ENCODE results near the gene SFTPB.
"Not testable (repeated sequence)": the region's sequence is repeated elsewhere in the genome, so short reads cannot be mapped to it uniquely, and the experiment has no call there.

Gene SFTPB

GRCh38 chr2:85675427-85675826, 7.4 kb upstream of the SFTPB start:
- ATAC-seq (no peak), DNase-seq (no peak)
- no peak overlapping the region for H3K27ac Mint-ChIP-seq
- H3K36me3 Mint-ChIP-seq (ENCODE audit: low read depth), result no peaks in the 10 kb centered on the region
- H3K4me1 Mint-ChIP-seq, result peaks cover 2% of the 10 kb centered on the region
- H3K9me3 Mint-ChIP-seq, result no peaks in the 10 kb centered on the region
- H3K4me3 Mint-ChIP-seq, result no peak overlapping the region
- H3K27me3 Mint-ChIP-seq, result peaks cover 4% of the 10 kb centered on the region

- DNase-seq (no peak), ATAC-seq (no peak)
- Mint-ChIP-seq H3K27ac (no peak overlapping the region), H3K9me3 (no peaks in the 10 kb centered on the region), H3K4me1 (no peaks in the 10 kb centered on the region), H3K36me3 (ENCODE audit: low read depth) (no peaks in the 10 kb centered on the region), H3K4me3 (no peak overlapping the region), H3K27me3 (no peaks in the 10 kb centered on the region)
Observed at GRCh38 chr2:85674417-85674816, 6.4 kb upstream of the SFTPB start.

- no peak for ATAC-seq
- Mint-ChIP-seq H3K9me3 (no peaks in the 10 kb centered on the region), H3K27ac (no peak overlapping the region), H3K4me3 (no peak overlapping the region), H3K4me1 (no peaks in the 10 kb centered on the region), H3K36me3 (ENCODE audit: low read depth) (no peaks in the 10 kb centered on the region), H3K27me3 (no peaks in the 10 kb centered on the region)
- no peak for DNase-seq
Observed at GRCh38 chr2:85673716-85674375, 5.8 kb upstream of the SFTPB start.

- no peak for ATAC-seq
- H3K4me1 Mint-ChIP-seq, result no peaks in the 10 kb centered on the region
- no peak overlapping the region for H3K4me3 Mint-ChIP-seq
- no peaks in the 10 kb centered on the region for H3K9me3 Mint-ChIP-seq
- DNase-seq, result no peak
- H3K27me3 Mint-ChIP-seq, result no peaks in the 10 kb centered on the region
- no peaks in the 10 kb centered on the region for H3K36me3 Mint-ChIP-seq (ENCODE audit: low read depth)
- no peak overlapping the region for H3K27ac Mint-ChIP-seq
Observed at GRCh38 chr2:85672456-85672855, 4.5 kb upstream of the SFTPB start.

GRCh38 chr2:85670416-85670815, 2.4 kb upstream of the SFTPB start:
- not testable (repeated sequence) for ATAC-seq; H3K36me3 Mint-ChIP-seq (ENCODE audit: low read depth); DNase-seq; H3K9me3 Mint-ChIP-seq; H3K4me1 Mint-ChIP-seq; H3K4me3 Mint-ChIP-seq; H3K27ac Mint-ChIP-seq; H3K27me3 Mint-ChIP-seq

GRCh38 chr2:85669549-85669948, 1.6 kb upstream of the SFTPB start:
- no peak for ATAC-seq
- no peaks in the 10 kb centered on the region for H3K4me1 Mint-ChIP-seq

GRCh38 chr2:85668857-85669142, 801 bp upstream of the SFTPB start:
- Mint-ChIP-seq H3K9me3 (no peaks in the 10 kb centered on the region), H3K4me1 (no peaks in the 10 kb centered on the region), H3K4me3 (no peak overlapping the region), H3K27me3 (no peaks in the 10 kb centered on the region), H3K27ac (no peak overlapping the region), H3K36me3 (ENCODE audit: low read depth) (no peaks in the 10 kb centered on the region)
- DNase-seq, result no peak
- no peak for ATAC-seq

More at GRCh38 chr2:85669549-85669948, 1.6 kb upstream of the SFTPB start:
- Mint-ChIP-seq H3K27me3 (no peaks in the 10 kb centered on the region), H3K36me3 (ENCODE audit: low read depth) (no peaks in the 10 kb centered on the region), H3K27ac (no peak overlapping the region), H3K9me3 (no peaks in the 10 kb centered on the region), H3K4me3 (no peak overlapping the region)
- no peak for DNase-seq

- no peaks in the 10 kb centered on the region for H3K36me3 Mint-ChIP-seq (ENCODE audit: low read depth)
- H3K4me1 Mint-ChIP-seq, result no peaks in the 10 kb centered on the region
- ATAC-seq, result no peak
- H3K27me3 Mint-ChIP-seq, result no peaks in the 10 kb centered on the region
- H3K4me3 Mint-ChIP-seq, result no peak overlapping the region
- no peaks in the 10 kb centered on the region for H3K9me3 Mint-ChIP-seq
- DNase-seq, result no peak
- no peak overlapping the region for H3K27ac Mint-ChIP-seq
Observed at GRCh38 chr2:85667561-85668008, 414 bp downstream of the SFTPB start.

GRCh38 chr2:85666435-85667316, 1.3 kb downstream of the SFTPB start:
- H3K27me3 Mint-ChIP-seq, result no peaks in the 10 kb centered on the region
- no peak overlapping the region for H3K27ac Mint-ChIP-seq
- no peak for DNase-seq
- no peak for ATAC-seq
- no peaks in the 10 kb centered on the region for H3K4me1 Mint-ChIP-seq
- no peak overlapping the region for H3K4me3 Mint-ChIP-seq
- H3K36me3 Mint-ChIP-seq (ENCODE audit: low read depth), result no peaks in the 10 kb centered on the region
- H3K9me3 Mint-ChIP-seq, result no peaks in the 10 kb centered on the region

- no peak overlapping the region for H3K27ac Mint-ChIP-seq
Observed at GRCh38 chr2:85666016-85666415, 2.0 kb downstream of the SFTPB start.

GRCh38 chr2:85665264-85665937, 2.6 kb downstream of the SFTPB start:
- Mint-ChIP-seq H3K36me3 (ENCODE audit: low read depth) (no peaks in the 10 kb centered on the region), H3K27ac (no peak overlapping the region), H3K27me3 (no peaks in the 10 kb centered on the region), H3K4me1 (no peaks in the 10 kb centered on the region), H3K9me3 (no peaks in the 10 kb centered on the region), H3K4me3 (no peak overlapping the region)
- no peak for ATAC-seq
- no peak for DNase-seq

More at GRCh38 chr2:85666016-85666415, 2.0 kb downstream of the SFTPB start:
- DNase-seq (no peak), ATAC-seq (no peak)
- H3K4me1 Mint-ChIP-seq, result no peaks in the 10 kb centered on the region
- H3K9me3 Mint-ChIP-seq, result no peaks in the 10 kb centered on the region
- H3K4me3 Mint-ChIP-seq, result no peak overlapping the region
- no peaks in the 10 kb centered on the region for H3K27me3 Mint-ChIP-seq
- no peaks in the 10 kb centered on the region for H3K36me3 Mint-ChIP-seq (ENCODE audit: low read depth)

- ATAC-seq (no peak), DNase-seq (no peak)
- H3K36me3 Mint-ChIP-seq (ENCODE audit: low read depth), result no peaks in the 10 kb centered on the region
- H3K9me3 Mint-ChIP-seq, result no peaks in the 10 kb centered on the region
- no peaks in the 10 kb centered on the region for H3K27me3 Mint-ChIP-seq
- H3K4me1 Mint-ChIP-seq, result no peaks in the 10 kb centered on the region
- no peak overlapping the region for H3K27ac Mint-ChIP-seq
- H3K4me3 Mint-ChIP-seq, result no peak overlapping the region
Observed at GRCh38 chr2:85663594-85664565, 4.1 kb downstream of the SFTPB start.

- DNase-seq (no peak), ATAC-seq (no peak)
- no peaks in the 10 kb centered on the region for H3K9me3 Mint-ChIP-seq
- H3K27ac Mint-ChIP-seq, result no peak overlapping the region
- H3K27me3 Mint-ChIP-seq, result no peaks in the 10 kb centered on the region
- no peaks in the 10 kb centered on the region for H3K4me1 Mint-ChIP-seq
- H3K36me3 Mint-ChIP-seq (ENCODE audit: low read depth), result no peaks in the 10 kb centered on the region
- H3K4me3 Mint-ChIP-seq, result no peak overlapping the region
Observed at GRCh38 chr2:85662899-85663593, 5.0 kb downstream of the SFTPB start.
